ENCODE data around the gene RASGEF1C. TPM values are rescaled to one million over a fixed set of nuclear protein-coding genes. Genes with fewer than 3 reads are reported as not detected.

RASGEF1C gene
- total and polyA plus RNA-seq, 2 of the 13 experiments (the other 11 are each of a cell fraction or from before 2014, with no cell fraction given): not detected

GRCh38 chr5:180193749-180194375, 15.1 kb downstream of the RASGEF1C start:
- CTCF ChIA-PET (ENCODE audit: low intra/inter-chr PET ratio, low total read pairs): no interaction called here
- WGBS (ENCODE audit: low lambda C conversion rate): 83% methylated on average over 24 of the region's 24 CpGs

More at GRCh38 chr5:180193749-180194375, 15.1 kb downstream of the RASGEF1C start:
- BruUV-seq (replicated peaks): no TSS peak
- no peak for TF ChIP-seq DZIP1 (CRISPR knock-in tag; IDR thresholded peaks at IDR 0.05)
- TF ChIP-seq ZNF34 (CRISPR knock-in tag; IDR thresholded peaks at IDR 0.05; ENCODE audit: borderline replicate concordance): no peak
- no peak for TF ChIP-seq TCF7 (IDR thresholded peaks at IDR 0.05; ENCODE audit: low read depth)
- no peak for TF ChIP-seq POGK (CRISPR knock-in tag; conservative IDR thresholded peaks at IDR 0.05)
- TF ChIP-seq RBAK (CRISPR knock-in tag; IDR thresholded peaks at IDR 0.05): no peak
- no peak for TF ChIP-seq KLF15 (CRISPR knock-in tag; IDR thresholded peaks at IDR 0.05; ENCODE audit: borderline replicate concordance)
- no peak for TF ChIP-seq NFYC (CRISPR knock-in tag; IDR thresholded peaks at IDR 0.05)
- no peak for TF ChIP-seq DMTF1 (CRISPR knock-in tag; IDR thresholded peaks at IDR 0.05)
- TF ChIP-seq HHEX (CRISPR knock-in tag; IDR thresholded peaks at IDR 0.05): no peak
- POLR2A ChIA-PET: no interaction called here
- no peak overlapping the region for H3K4me2 ChIP-seq (ENCODE audit: low read depth, low read length)
- no peak overlapping the region for H3K4me3 ChIP-seq (replicated peaks in 1 of 3; ENCODE audit: insufficient read depth in 1 of 3, low read depth in 2 of 3, low read length in 3 of 3)
- no peaks in the 10 kb centered on the region for H3K36me3 ChIP-seq (replicated peaks in 1 of 2; ENCODE audit: control insufficient read depth in 1 of 2, insufficient read depth in 2 of 2, low read length in 2 of 2)
- in situ Hi-C loops (cut with HindIII; ENCODE audit: extremely low pct_ligation_motif_present, low pct_unique_long_range_greater_than_20kb) (no loop called here), intact Hi-C loops (cut with micrococcal nuclease; ENCODE audit: unreplicated experiment) (no loop called here)
- H3K27me3 ChIP-seq (ENCODE audit: control insufficient read depth in 1 of 2, insufficient read depth in 2 of 2, low read length in 2 of 2): peaks cover 0 to 17% of the 10 kb centered on the region in 2 experiments; a peak in 3 of 5 replicates
- H3K9ac ChIP-seq (ENCODE audit: insufficient read depth, low read depth, low read length): no peak overlapping the region
- H4K20me1 ChIP-seq (ENCODE audit: insufficient read depth, low read length): no peaks in the 10 kb centered on the region
- H3K9me3 ChIP-seq (ENCODE audit: low read length): no peaks in the 10 kb centered on the region
- peaks cover 10% of the 10 kb centered on the region; the same call in 1 of the 2 replicates for H3K4me1 ChIP-seq (ENCODE audit: insufficient read depth, low read length)
- ATAC-seq: no peak
- no peak for DNase-seq (ENCODE audit: low spot score)
- no peak for FAIRE-seq
- H2AFZ ChIP-seq (ENCODE audit: low read length): no peak overlapping the region
- no peaks in the 10 kb centered on the region for H3K79me2 ChIP-seq (ENCODE audit: insufficient read depth, low read length)
- H3K27ac ChIP-seq (ENCODE audit: extremely low read length, insufficient read depth, low read length): no peak overlapping the region
